Activated CD4-positive, alpha-beta T cell treated with anti-CD3 and anti-CD28 coated beads for 24 hours (primary cell): ENCODE data around the gene TRUB2.
"Not testable (repeated sequence)": the region's sequence is repeated elsewhere in the genome, so short reads cannot be mapped to it uniquely, and the experiment has no call there.

Experiments used
- DNase-seq, 2 donors: peaks; one replicate each; pipeline ENCODE4 v3.0.0-alpha.2; 2020; ENCODE audit warnings: low read depth in 2 of 2

TRUB2 gene

GRCh38 chr9:128298535-128299482, 23.4 kb downstream of the TRUB2 start:
- DNase-seq, result no peak

GRCh38 chr9:128297221-128297773, 24.9 kb downstream of the TRUB2 start:
- no peak for DNase-seq

GRCh38 chr9:128296340-128297220, 25.7 kb downstream of the TRUB2 start:
- no peak for DNase-seq

GRCh38 chr9:128294142-128294541, 28.1 kb downstream of the TRUB2 start:
- no peak for DNase-seq

GRCh38 chr9:128293091-128293490, 29.2 kb downstream of the TRUB2 start:
- DNase-seq, result no peak

GRCh38 chr9:128292009-128292408, 30.2 kb downstream of the TRUB2 start:
- DNase-seq, result no peak

- DNase-seq, result no peak
Measured at GRCh38 chr9:128288273-128289004, 33.8 kb downstream of the TRUB2 start.

GRCh38 chr9:128286440-128286839, 35.8 kb downstream of the TRUB2 start:
- DNase-seq, result no peak

- no peak for DNase-seq
Measured at GRCh38 chr9:128285033-128285784, 37.0 kb downstream of the TRUB2 start.

- DNase-seq, result no peak
Measured at GRCh38 chr9:128282500-128282899, 39.7 kb downstream of the TRUB2 start.

GRCh38 chr9:128280084-128280622, 42.1 kb downstream of the TRUB2 start:
- no peak for DNase-seq

GRCh38 chr9:128279088-128280073, 42.9 kb downstream of the TRUB2 start:
- DNase-seq, result not testable (repeated sequence)

GRCh38 chr9:128276574-128277270, 45.5 kb downstream of the TRUB2 start:
- no peak for DNase-seq

GRCh38 chr9:128276008-128276573, 46.2 kb downstream of the TRUB2 start, which contains the start of gene SWI5:
Gene SWI5, plus strand, starts transcription at chr9:128276276.
- peak; percentile 100 for DNase-seq

- DNase-seq, result no peak
Measured at GRCh38 chr9:128275198-128276007, 46.8 kb downstream of the TRUB2 start, which contains the start of gene GOLGA2. Gene GOLGA2, minus strand, starts transcription at chr9:128276007. Its CDS starts 31 bp downstream, at chr9:128275976.

GRCh38 chr9:128274245-128274644, 48.0 kb downstream of the TRUB2 start:
- no peak for DNase-seq

- no peak for DNase-seq
Measured at GRCh38 chr9:128271512-128271911, 50.7 kb downstream of the TRUB2 start.
